Caco-2 (cell line): ENCODE results near the gene PDE2A. TPM values are rescaled to one million over a fixed set of nuclear protein-coding genes. Genes with fewer than 3 reads are reported as not detected.

ENCODE experiments used
- BruUV-seq: library from RNA; stranded (reverse); fragments of 400-500 nt; replicated peaks from 2 replicates; lab custom pipeline; 2021; lab: Mats Ljungman, UMichigan
- CTCF ChIA-PET: fragments of 300-600 bp; sonication (Branson Sonifier 250); formaldehyde crosslinking; loops from one replicate; lab custom pipeline; 2022; ENCODE audit warnings: antibody characterized with exemption; lab: Charles Lee
- POLR2A ChIA-PET: fragments of 300-600 bp; sonication (Branson Sonifier 250); formaldehyde crosslinking; loops from one replicate; lab custom pipeline; 2022; ENCODE audit warnings: antibody characterized with exemption; lab: Charles Lee
- DNase-seq, 2 experiments: peaks; one replicate each; pipeline versions ENCODE4 v3.0.0 to v3.0.0-alpha.2; 2020 to 2022
- H3K27me3 ChIP-seq: replicated peaks from 2 replicates; pipeline ENCODE4 v1.6.0; 2011; ENCODE audit warnings: low read length; ENCODE audit not compliant: control insufficient read depth, insufficient read depth
- H3K36me3 ChIP-seq: 2 replicates; pipeline ENCODE4 v1.5.1; 2011; ENCODE audit warnings: low read length; ENCODE audit not compliant: control insufficient read depth, insufficient read depth
- H3K4me1 ChIP-seq: fragments of 250-450 bp; sonication (Bioruptor Pico); 2 replicates; pipeline ENCODE4 v1.5.1; 2020; ENCODE audit warnings: mild to moderate bottlenecking
- H3K4me3 ChIP-seq: 2 replicates; pipeline ENCODE4 v1.5.1; 2011; ENCODE audit warnings: low read depth, mild to moderate bottlenecking, control low read depth, low read length
- H3K9me3 ChIP-seq: fragments of 250-450 bp; sonication (Bioruptor Pico); 2 replicates; pipeline ENCODE4 v1.5.1; 2020; ENCODE audit warnings: mild to moderate bottlenecking, moderate library complexity
- H3K27ac Mint-ChIP-seq: one replicate; pipeline ENCODE4 v1.8.0; 2022; ENCODE audit warnings: mixed read lengths; ENCODE audit not compliant: unreplicated experiment
- H3K27me3 Mint-ChIP-seq: one replicate; pipeline ENCODE4 v1.8.0; 2022; ENCODE audit warnings: mixed read lengths; ENCODE audit not compliant: insufficient read depth, unreplicated experiment
- H3K36me3 Mint-ChIP-seq: one replicate; pipeline ENCODE4 v1.8.0; 2022; ENCODE audit warnings: mild to moderate bottlenecking, mixed read lengths; ENCODE audit not compliant: insufficient read depth, unreplicated experiment
- H3K4me1 Mint-ChIP-seq: one replicate; pipeline ENCODE4 v1.8.0; 2022; ENCODE audit warnings: low read depth, mixed read lengths; ENCODE audit not compliant: unreplicated experiment
- H3K4me3 Mint-ChIP-seq: one replicate; pipeline ENCODE4 v1.8.0; 2022; ENCODE audit warnings: mild to moderate bottlenecking, moderate library complexity, mixed read lengths; ENCODE audit not compliant: unreplicated experiment
- H3K9me3 Mint-ChIP-seq: one replicate; pipeline ENCODE4 v1.8.0; 2022; ENCODE audit warnings: mixed read lengths; ENCODE audit not compliant: unreplicated experiment
- CTCF ChIP-seq, 2 experiments: fragments of 200-600 bp in 1 of 2; IDR thresholded peaks; 1 replicate in 1 of 2; 2 replicates in 1 of 2; pipeline versions ENCODE4 v1.5.1 to v1.8.0; 2011 to 2022; ENCODE audit warnings: antibody characterized with exemption in 1 of 2, control low read depth in 1 of 2, inconsistent platforms in 1 of 2, low read depth in 1 of 2, low read length in 1 of 2, mild to moderate bottlenecking in 1 of 2, moderate library complexity in 1 of 2; ENCODE audit not compliant: insufficient read depth in 1 of 2, severe bottlenecking in 1 of 2, unreplicated experiment in 1 of 2
- intact Hi-C: fragments of 100-400 bp; cut with micrococcal nuclease; formaldehyde crosslinking; loops from one replicate; pipeline ENCODE4 v1.10.0; 2022; ENCODE audit not compliant: unreplicated experiment
- total RNA-seq: library from RNA; stranded (reverse); gene quantifications from 2 replicates; pipeline ENCODE4 v1.2.3, GENCODE V29; 2022

Gene PDE2A
- total RNA-seq, 1 experiment from 2014 or later, result 1.4 TPM

GRCh38 chr11:72634472-72635095 is 39.6 kb downstream of the PDE2A start:
- peaks cover 8% of the 10 kb centered on the region for H3K4me1 Mint-ChIP-seq
- H3K4me1 ChIP-seq, result no peaks in the 10 kb centered on the region
- no peak overlapping the region for H3K4me3 Mint-ChIP-seq
- H3K9me3 ChIP-seq, result no peaks in the 10 kb centered on the region
- no peaks in the 10 kb centered on the region for H3K9me3 Mint-ChIP-seq
- POLR2A ChIA-PET, result no interaction called here
- no peak overlapping the region for H3K4me3 ChIP-seq
- CTCF ChIA-PET, result interaction anchor here (0.6 to 2.3 kb wide), 6 partner anchors 15 to 163 kb away, joined by 3 to 8 read pairs (median 4); no protein-coding TSS in a partner anchor
- no peaks in the 10 kb centered on the region for H3K36me3 ChIP-seq
- H3K27ac Mint-ChIP-seq, result no peak overlapping the region
- H3K36me3 Mint-ChIP-seq, result no peaks in the 10 kb centered on the region
- intact Hi-C loops, result no loop called here
- H3K27me3 ChIP-seq, result no peaks in the 10 kb centered on the region; the same call in 1 of the 2 replicates
- no peak for TF ChIP-seq CTCF (IDR thresholded peaks at IDR 0.05; ENCODE audit: insufficient read depth in 1 of 2, low read depth in 1 of 2, low read length in 1 of 2, severe bottlenecking in 1 of 2, unreplicated experiment in 1 of 2)
- BruUV-seq, result no TSS peak
- DNase-seq, result no peak
- peaks cover 31% of the 10 kb centered on the region for H3K27me3 Mint-ChIP-seq

GRCh38 chr11:72634016-72634415 is 40.2 kb downstream of the PDE2A start:
- Histone ChIP-seq H3K4me1 (no peaks in the 10 kb centered on the region), H3K4me3 (no peak overlapping the region), H3K36me3 (no peaks in the 10 kb centered on the region), H3K27me3 (no peaks in the 10 kb centered on the region; the same call in 1 of the 2 replicates), H3K9me3 (no peaks in the 10 kb centered on the region)
- BruUV-seq, result no TSS peak
- H3K4me1 Mint-ChIP-seq, result peaks cover 8% of the 10 kb centered on the region
- POLR2A ChIA-PET, result no interaction called here
- intact Hi-C loops, result no loop called here
- no peak overlapping the region for H3K4me3 Mint-ChIP-seq
- peaks cover 31% of the 10 kb centered on the region for H3K27me3 Mint-ChIP-seq
- no peak overlapping the region for H3K27ac Mint-ChIP-seq
- CTCF ChIA-PET, result no interaction called here
- H3K9me3 Mint-ChIP-seq, result no peaks in the 10 kb centered on the region
- DNase-seq, result no peak
- no peaks in the 10 kb centered on the region for H3K36me3 Mint-ChIP-seq
- no peak for TF ChIP-seq CTCF (IDR thresholded peaks at IDR 0.05; ENCODE audit: insufficient read depth in 1 of 2, low read depth in 1 of 2, low read length in 1 of 2, severe bottlenecking in 1 of 2, unreplicated experiment in 1 of 2)

GRCh38 chr11:72633068-72633467 is 41.2 kb downstream of the PDE2A start:
- Mint-ChIP-seq H3K27me3 (peaks cover 31% of the 10 kb centered on the region), H3K4me1 (peaks cover 8% of the 10 kb centered on the region), H3K36me3 (no peaks in the 10 kb centered on the region), H3K9me3 (no peaks in the 10 kb centered on the region), H3K27ac (no peak overlapping the region), H3K4me3 (no peak overlapping the region)
- BruUV-seq, result no TSS peak
- no peaks in the 10 kb centered on the region for H3K36me3 ChIP-seq
- no peak overlapping the region for H3K4me3 ChIP-seq
- ChIA-PET CTCF (no interaction called here), POLR2A (no interaction called here)
- TF ChIP-seq CTCF (IDR thresholded peaks at IDR 0.05; ENCODE audit: insufficient read depth in 1 of 2, low read depth in 1 of 2, low read length in 1 of 2, severe bottlenecking in 1 of 2, unreplicated experiment in 1 of 2), result no peak
- no peak for DNase-seq
- intact Hi-C loops, result no loop called here
- no peaks in the 10 kb centered on the region for H3K9me3 ChIP-seq
- no peaks in the 10 kb centered on the region; the same call in 1 of the 2 replicates for H3K27me3 ChIP-seq
- no peaks in the 10 kb centered on the region for H3K4me1 ChIP-seq
